WTC11 (cell line): ENCODE data around the gene MTPN. TPM values are rescaled to one million over a fixed set of nuclear protein-coding genes. Genes with fewer than 3 reads are reported as not detected.

Source experiments
- ATAC-seq: fragments of 200-7000 bp; cut with Tn5 transposase; 2 replicates; pipeline ENCODE4 v1.10.0; 2021; ENCODE audit warnings: mild to moderate bottlenecking, moderate library complexity
- CTCF ChIA-PET: fragments of 300-600 bp; sonication (Branson Sonifier 250); formaldehyde crosslinking; loops from one replicate; lab custom pipeline; 2021; ENCODE audit warnings: antibody characterized with exemption; lab: Charles Lee
- POLR2A ChIA-PET: fragments of 350-600 bp; sonication (Branson Sonifier 250); formaldehyde crosslinking; loops from one replicate; lab custom pipeline; 2021; ENCODE audit warnings: antibody characterized with exemption; lab: Charles Lee
- DNase-seq: peaks from one replicate; pipeline ENCODE4 v3.0.0; 2021; ENCODE audit warnings: low spot score
- H3K27ac Mint-ChIP-seq: 2 replicates; pipeline ENCODE4 v1.8.0; 2021; ENCODE audit warnings: mixed read lengths
- H3K27me3 Mint-ChIP-seq: 2 replicates; pipeline ENCODE4 v1.8.0; 2021; ENCODE audit warnings: low read depth, mild to moderate bottlenecking, moderate library complexity, mixed read lengths
- H3K36me3 Mint-ChIP-seq: 2 replicates; pipeline ENCODE4 v1.8.0; 2021; ENCODE audit warnings: mixed read lengths
- H3K4me1 Mint-ChIP-seq: 2 replicates; pipeline ENCODE4 v1.8.0; 2022; ENCODE audit warnings: mixed read lengths
- H3K4me3 Mint-ChIP-seq: 2 replicates; pipeline ENCODE4 v1.8.0; 2021; ENCODE audit warnings: mild to moderate bottlenecking, moderate library complexity, mixed read lengths
- H3K9me3 Mint-ChIP-seq: 2 replicates; pipeline ENCODE4 v1.8.0; 2021; ENCODE audit warnings: mixed read lengths
- AFF4 ChIP-seq: sonication (generic); formaldehyde crosslinking; IDR thresholded peaks from 2 replicates; pipeline ENCODE4 v1.8.1; 2023; ENCODE audit warnings: mild to moderate bottlenecking, missing genetic modification reagents, borderline replicate concordance
- ATF1 ChIP-seq: sonication (generic); formaldehyde crosslinking; IDR thresholded peaks from 2 replicates; pipeline ENCODE4 v1.8.1; 2023; ENCODE audit warnings: mild to moderate bottlenecking, moderate library complexity, missing genetic modification reagents
- ATF3 ChIP-seq: sonication (generic); formaldehyde crosslinking; conservative IDR thresholded peaks from 2 replicates; pipeline ENCODE4 v1.8.1; 2022; ENCODE audit warnings: mild to moderate bottlenecking, missing genetic modification reagents
- E2F1 ChIP-seq: sonication (generic); formaldehyde crosslinking; IDR thresholded peaks from 2 replicates; pipeline ENCODE4 v1.8.0; 2022; ENCODE audit warnings: mild to moderate bottlenecking, missing genetic modification reagents
- ELF4 ChIP-seq: sonication (generic); formaldehyde crosslinking; IDR thresholded peaks from 2 replicates; pipeline ENCODE4 v1.8.1; 2022; ENCODE audit warnings: low read depth, mild to moderate bottlenecking, moderate library complexity, missing genetic modification reagents
- FOXK1 ChIP-seq: sonication (generic); formaldehyde crosslinking; IDR thresholded peaks from 2 replicates; pipeline ENCODE4 v1.8.0; 2022; ENCODE audit warnings: mild to moderate bottlenecking, moderate library complexity, missing genetic modification reagents
- FOXP1 ChIP-seq: sonication (generic); formaldehyde crosslinking; IDR thresholded peaks from 2 replicates; pipeline ENCODE4 v1.8.0; 2022; ENCODE audit warnings: missing genetic modification reagents, mild to moderate bottlenecking, moderate library complexity, borderline replicate concordance
- GABPB1 ChIP-seq: sonication (generic); formaldehyde crosslinking; IDR thresholded peaks from 2 replicates; pipeline ENCODE4 v1.8.1; 2023; ENCODE audit warnings: mild to moderate bottlenecking, missing genetic modification reagents
- HMGA2 ChIP-seq: fragments of 250-450 bp; sonication (Bioruptor Pico); IDR thresholded peaks from 2 replicates; pipeline ENCODE4 v1.4.0; 2021; ENCODE audit warnings: mild to moderate bottlenecking, moderate library complexity
- PREB ChIP-seq: sonication (generic); formaldehyde crosslinking; IDR thresholded peaks from 2 replicates; pipeline ENCODE4 v1.8.1; 2022; ENCODE audit warnings: mild to moderate bottlenecking, missing genetic modification reagents, moderate library complexity, borderline replicate concordance
- USF2 ChIP-seq: sonication (generic); formaldehyde crosslinking; IDR thresholded peaks from 2 replicates; pipeline ENCODE4 v1.8.1; 2023; ENCODE audit warnings: mild to moderate bottlenecking, missing genetic modification reagents, moderate library complexity
- ZNF263 ChIP-seq: sonication (generic); formaldehyde crosslinking; IDR thresholded peaks from 2 replicates; pipeline ENCODE4 v1.8.1; 2022; ENCODE audit warnings: low read depth, mild to moderate bottlenecking, moderate library complexity, missing genetic modification reagents
- ZNF281 ChIP-seq: sonication (generic); formaldehyde crosslinking; IDR thresholded peaks from 2 replicates; pipeline ENCODE4 v1.8.0; 2023; ENCODE audit warnings: mild to moderate bottlenecking, missing genetic modification reagents
- ZNF416 ChIP-seq: fragments of 250-450 bp; sonication (Bioruptor Pico); IDR thresholded peaks from 2 replicates; pipeline ENCODE4 v1.9.0; 2021; ENCODE audit warnings: mild to moderate bottlenecking, inconsistent platforms
- ZNF423 ChIP-seq: fragments of 250-450 bp; sonication (Bioruptor Pico); IDR thresholded peaks from 2 replicates; pipeline ENCODE4 v2.1.2; 2022; ENCODE audit warnings: mild to moderate bottlenecking, moderate library complexity
- ZNF512 ChIP-seq: sonication (generic); formaldehyde crosslinking; IDR thresholded peaks from 2 replicates; pipeline ENCODE4 v1.8.1; 2022; ENCODE audit warnings: missing genetic modification reagents, borderline replicate concordance
- ZNF532 ChIP-seq: fragments of 250-450 bp; sonication (Bioruptor Pico); IDR thresholded peaks from 2 replicates; pipeline ENCODE4 v1.9.0; 2021; ENCODE audit warnings: mild to moderate bottlenecking, borderline replicate concordance
- total RNA-seq: library from RNA; stranded (reverse); gene quantifications from 3 replicates; pipeline ENCODE4 v1.2.3, GENCODE V29; 2021

MTPN gene
- total RNA-seq, 1 experiment from 2014 or later = 92.5 TPM

GRCh38 chr7:135928136-135928535 lies 49.0 kb downstream of the MTPN start:
- ChIA-PET POLR2A (no interaction called here), CTCF (no interaction called here)
- no peaks in the 10 kb centered on the region for H3K27me3 Mint-ChIP-seq
- peaks cover 28% of the 10 kb centered on the region for H3K4me1 Mint-ChIP-seq
- no peak overlapping the region for H3K4me3 Mint-ChIP-seq
- H3K27ac Mint-ChIP-seq = no peak overlapping the region
- no peak for TF ChIP-seq ATF1
- no peak for TF ChIP-seq HMGA2 (CRISPR knock-in tag)
- no peak for TF ChIP-seq E2F1 (CRISPR knock-in tag)
- no peak for TF ChIP-seq GABPB1 (CRISPR knock-in tag)
- no peak for TF ChIP-seq ZNF512
- TF ChIP-seq PREB (CRISPR knock-in tag) = no peak
- no peak for TF ChIP-seq ZNF416 (CRISPR knock-in tag)
- TF ChIP-seq ZNF532 = no peak
- H3K36me3 Mint-ChIP-seq = peaks cover 3% of the 10 kb centered on the region; the same call in 1 of the 2 replicates
- DNase-seq (no peak), ATAC-seq (no peak)
- no peaks in the 10 kb centered on the region for H3K9me3 Mint-ChIP-seq

- peaks cover 12% of the 10 kb centered on the region for H3K4me1 Mint-ChIP-seq
- no peaks in the 10 kb centered on the region for H3K27me3 Mint-ChIP-seq
- no peak for ATAC-seq
- CTCF ChIA-PET = no interaction called here
- no peak overlapping the region for H3K4me3 Mint-ChIP-seq
- H3K36me3 Mint-ChIP-seq = peaks cover 3% of the 10 kb centered on the region; the same call in 1 of the 2 replicates
- TF ChIP-seq USF2 (CRISPR knock-in tag) = no peak
- TF ChIP-seq ATF3 (CRISPR knock-in tag) = no peak
- TF ChIP-seq FOXP1 (CRISPR knock-in tag) = no peak
- TF ChIP-seq AFF4 (CRISPR knock-in tag) = no peak
- TF ChIP-seq ZNF281 (CRISPR knock-in tag) = no peak
- no peak for TF ChIP-seq ELF4
- no peak for TF ChIP-seq E2F1 (CRISPR knock-in tag)
- no peak for TF ChIP-seq ZNF423
- no peak for TF ChIP-seq ATF1
- TF ChIP-seq FOXK1 (CRISPR knock-in tag) = no peak
- TF ChIP-seq ZNF263 (CRISPR knock-in tag) = no peak
- TF ChIP-seq, all 79 proteins: peak for 0
- DNase-seq = no peak
- Mint-ChIP-seq H3K9me3 (peaks cover 4% of the 10 kb centered on the region; the same call in 1 of the 2 replicates), H3K27ac (no peak overlapping the region)
- POLR2A ChIA-PET = no interaction called here
These were observed 51.9 kb downstream of the MTPN start for GRCh38 chr7:135925210-135925609.
